HG02588 (cell line): Measurements from ENCODE around the gene TPPP.

Source experiments
- ATAC-seq: cut with Tn5 transposase; IDR thresholded peaks from one replicate; pipeline ENCODE4 v1.9.1; 2021; ENCODE audit warnings: mild to moderate bottlenecking, moderate library complexity; ENCODE audit not compliant: unreplicated experiment

The TPPP gene

DNA sequence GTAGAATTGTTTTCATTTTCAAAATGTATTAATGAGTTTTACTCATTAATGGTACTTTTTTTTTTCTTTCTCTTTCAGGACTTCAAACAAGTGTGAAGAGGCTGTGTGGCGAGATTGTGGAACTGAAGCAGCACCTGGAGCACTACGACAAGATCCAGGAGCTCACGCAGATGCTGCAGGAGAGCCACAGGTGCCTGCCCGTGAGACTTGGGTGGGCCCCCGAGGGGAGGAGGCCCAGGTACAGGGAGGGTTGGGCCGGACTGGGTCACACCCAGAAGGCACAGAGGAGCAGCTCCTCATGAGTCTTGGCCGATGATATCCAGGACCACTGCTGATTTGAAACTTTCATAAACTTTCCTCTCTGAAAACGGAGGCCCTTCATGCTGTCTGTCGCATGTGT, 45.4 kb downstream of the TPPP start:
- no peak for ATAC-seq

DNA sequence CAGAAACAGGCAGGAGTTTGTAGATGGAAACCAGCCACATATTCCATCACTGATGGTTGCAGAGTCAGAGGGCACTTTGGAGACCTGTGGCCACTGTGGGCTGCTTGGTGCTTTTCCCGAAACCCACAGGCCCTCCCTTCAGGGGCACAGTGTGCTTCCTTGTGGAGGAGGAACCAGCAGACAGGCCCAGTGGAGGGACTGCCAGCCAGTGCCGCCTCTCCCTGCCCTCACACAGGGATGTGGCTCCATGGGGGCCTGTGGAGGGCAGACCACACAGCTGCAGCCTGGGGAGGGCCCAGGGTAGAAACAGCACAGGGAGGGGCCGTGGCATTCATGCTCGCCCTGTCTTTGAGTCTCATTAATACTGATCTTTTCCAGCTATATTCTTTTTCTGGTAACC, 45.8 kb downstream of the TPPP start:
- no peak for ATAC-seq

DNA sequence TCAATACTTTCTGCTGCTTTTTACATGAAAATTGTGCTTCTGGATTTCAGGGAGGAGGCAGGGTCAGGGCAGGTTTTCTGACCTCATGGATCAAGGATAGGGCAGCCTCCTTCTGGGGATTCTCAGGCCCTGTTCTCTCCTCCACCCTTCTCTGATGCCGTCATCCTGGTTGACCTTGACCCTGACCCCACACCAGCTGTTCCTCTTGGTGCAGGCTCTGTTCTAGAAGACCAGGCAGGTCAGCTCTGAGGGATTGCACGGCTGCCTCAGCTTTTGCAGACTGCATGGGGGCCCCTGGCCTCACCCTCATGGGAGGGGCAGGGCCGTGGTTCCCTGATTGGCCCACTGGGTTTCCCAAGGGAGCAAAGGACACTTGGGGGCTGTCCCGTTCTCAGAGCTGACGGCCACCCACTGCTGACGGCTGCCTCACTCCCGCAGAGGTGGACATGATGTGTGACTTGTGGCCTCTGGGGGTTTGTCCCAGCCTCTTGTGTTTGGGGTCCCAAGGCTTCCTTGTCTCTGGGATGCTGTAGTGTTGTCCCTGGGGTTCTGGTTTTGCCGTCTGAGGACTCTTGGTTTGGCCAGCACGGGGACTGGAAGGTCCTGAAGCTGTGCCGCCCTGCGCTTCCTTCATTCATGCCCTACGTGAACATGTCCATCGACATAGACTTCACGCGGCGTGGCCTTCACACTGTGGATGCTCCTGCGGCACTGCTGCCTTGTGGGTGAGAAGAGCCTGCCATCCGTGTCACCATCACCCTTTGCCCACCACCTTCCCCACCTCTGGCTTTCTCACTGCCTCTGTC, 46.6 kb downstream of the TPPP start:
- no peak for ATAC-seq

- no peak for ATAC-seq
These were observed 47.7 kb downstream of the TPPP start for GRCh38 chr5:645421-645820.

DNA sequence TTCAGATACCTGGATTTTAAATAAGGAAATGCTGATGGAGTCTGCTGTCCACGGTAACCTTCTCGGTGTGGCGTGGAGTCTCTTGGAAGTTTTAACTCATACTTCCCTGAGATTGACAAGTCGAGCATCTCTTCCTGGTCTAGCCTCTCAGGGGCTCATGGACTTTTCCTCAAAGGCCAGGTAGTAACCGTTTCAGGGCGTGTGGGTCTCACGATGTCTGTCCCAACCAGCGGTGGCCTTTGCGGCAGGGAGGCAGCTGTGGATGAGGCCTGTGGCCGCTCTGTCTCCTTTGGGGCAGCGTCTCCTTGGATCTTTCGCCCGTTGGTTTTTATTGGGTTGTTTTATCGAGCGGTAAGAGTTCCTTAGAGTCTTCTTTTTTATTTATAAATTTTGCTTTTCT, 48.2 kb downstream of the TPPP start:
- ATAC-seq: no peak

GRCh38 chr5:644509-644908, 48.6 kb downstream of the TPPP start:
- no peak for ATAC-seq

GRCh38 chr5:643811-644271, 49.3 kb downstream of the TPPP start:
- no peak for ATAC-seq

- ATAC-seq: no peak
These were observed 49.8 kb downstream of the TPPP start for GRCh38 chr5:643351-643801.

- no peak for ATAC-seq
These were observed 50.7 kb downstream of the TPPP start for GRCh38 chr5:642481-642880.

DNA sequence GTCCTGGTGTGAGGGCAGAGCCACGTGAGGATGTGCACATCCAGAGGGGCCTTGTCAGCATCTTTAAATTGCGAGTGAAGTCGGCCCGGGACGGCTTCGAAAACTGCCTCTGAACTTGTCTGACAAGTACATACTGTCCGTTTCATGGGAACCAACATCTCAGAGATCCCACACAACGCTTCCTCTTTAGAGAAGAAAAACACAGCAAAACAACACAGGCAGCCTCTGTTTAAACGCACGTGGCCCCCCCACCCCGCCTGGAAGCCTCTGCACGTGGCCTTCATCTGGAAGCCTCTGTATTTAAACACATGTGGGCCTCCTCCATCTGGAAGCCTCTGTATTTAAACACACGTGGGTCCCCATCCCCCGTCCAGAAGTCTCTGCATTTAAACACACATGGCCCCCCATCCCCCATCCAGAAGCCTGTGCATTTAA, 51.8 kb downstream of the TPPP start:
- ATAC-seq: no peak

- ATAC-seq: no peak
These were observed 52.5 kb downstream of the TPPP start for GRCh38 chr5:640461-641330.

DNA sequence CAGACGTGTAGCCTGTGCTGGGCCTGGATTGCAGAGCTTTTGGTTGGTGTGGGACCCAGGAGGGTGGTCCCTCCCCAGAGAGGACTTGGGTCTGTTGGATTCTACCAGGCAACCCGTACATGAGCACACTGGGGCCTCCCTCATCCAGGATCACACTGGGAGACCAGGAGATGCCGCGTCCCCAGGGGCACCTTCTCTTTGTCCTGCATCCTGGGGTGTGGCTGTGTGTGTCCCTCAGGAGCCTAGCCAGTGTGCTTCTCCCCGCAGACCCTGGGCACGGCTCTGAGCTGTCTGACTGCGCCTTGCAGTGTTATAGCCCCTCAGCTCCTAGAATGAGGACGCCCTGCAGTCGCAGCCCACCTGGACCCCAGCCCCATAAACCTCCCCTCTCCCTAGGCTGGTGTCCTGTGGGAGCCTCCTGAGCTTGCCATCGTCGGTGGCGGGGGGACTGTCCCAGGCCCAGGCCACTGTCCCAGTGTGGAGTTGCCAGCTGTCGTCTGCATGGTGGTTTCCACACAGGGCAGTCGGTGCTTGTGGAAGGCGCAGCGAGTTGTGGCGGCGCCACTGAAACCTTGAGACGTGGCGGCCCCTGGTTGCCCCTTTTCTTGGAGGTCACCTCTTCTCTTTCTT, 53.5 kb downstream of the TPPP start:
- ATAC-seq: no peak

DNA sequence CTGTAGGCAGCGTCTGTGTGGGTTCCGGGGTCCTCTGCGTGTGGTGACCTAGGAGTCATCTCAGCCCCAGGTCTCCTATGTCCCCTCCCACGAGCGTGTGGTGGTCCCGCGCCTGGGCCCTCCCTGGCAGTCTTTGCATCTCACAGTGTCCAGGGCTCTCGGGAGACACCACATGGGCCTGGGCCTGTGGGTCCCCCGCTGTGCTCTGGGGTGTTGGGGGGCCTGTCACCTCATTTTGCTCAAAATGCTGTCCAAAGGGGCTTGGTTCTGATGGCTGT, 54.0 kb downstream of the TPPP start:
- ATAC-seq: no peak

DNA sequence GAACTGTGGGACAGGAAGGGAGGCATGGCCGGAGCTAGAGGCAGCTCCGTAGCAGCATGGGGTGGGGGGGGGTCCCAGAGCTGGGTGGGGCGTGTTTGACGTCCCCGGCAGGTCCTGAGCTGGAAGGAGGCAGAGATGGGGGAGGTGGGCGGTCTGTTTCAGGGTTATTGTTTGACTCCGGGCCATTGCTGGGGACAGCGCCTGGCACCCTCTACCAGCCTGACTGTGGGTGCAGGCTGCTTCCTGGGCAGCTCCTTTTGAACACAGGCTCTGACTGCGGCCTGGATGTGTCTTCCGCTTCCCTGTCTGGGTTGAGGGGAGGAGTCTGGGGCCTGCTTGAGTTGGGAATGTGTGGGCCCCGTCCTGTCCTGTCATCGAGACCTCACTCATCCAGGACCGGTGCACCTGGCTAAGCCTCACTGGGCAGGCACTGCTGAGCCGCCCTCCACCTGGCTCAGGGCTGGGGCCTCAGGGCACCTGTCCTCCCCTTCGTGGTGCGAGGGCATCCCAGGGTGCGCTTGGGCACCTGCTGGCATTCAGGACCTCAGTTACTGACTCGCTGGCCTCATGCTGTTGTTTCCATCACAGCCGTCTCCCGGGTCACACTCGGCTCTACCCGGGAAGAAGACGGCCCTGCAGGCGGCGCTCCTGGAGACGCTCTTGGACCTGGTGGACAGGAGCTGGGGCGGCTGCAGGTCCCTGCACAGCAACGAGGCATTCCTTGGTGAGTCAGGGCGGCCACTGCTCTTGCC, 54.5 kb downstream of the TPPP start:
- no peak for ATAC-seq

DNA sequence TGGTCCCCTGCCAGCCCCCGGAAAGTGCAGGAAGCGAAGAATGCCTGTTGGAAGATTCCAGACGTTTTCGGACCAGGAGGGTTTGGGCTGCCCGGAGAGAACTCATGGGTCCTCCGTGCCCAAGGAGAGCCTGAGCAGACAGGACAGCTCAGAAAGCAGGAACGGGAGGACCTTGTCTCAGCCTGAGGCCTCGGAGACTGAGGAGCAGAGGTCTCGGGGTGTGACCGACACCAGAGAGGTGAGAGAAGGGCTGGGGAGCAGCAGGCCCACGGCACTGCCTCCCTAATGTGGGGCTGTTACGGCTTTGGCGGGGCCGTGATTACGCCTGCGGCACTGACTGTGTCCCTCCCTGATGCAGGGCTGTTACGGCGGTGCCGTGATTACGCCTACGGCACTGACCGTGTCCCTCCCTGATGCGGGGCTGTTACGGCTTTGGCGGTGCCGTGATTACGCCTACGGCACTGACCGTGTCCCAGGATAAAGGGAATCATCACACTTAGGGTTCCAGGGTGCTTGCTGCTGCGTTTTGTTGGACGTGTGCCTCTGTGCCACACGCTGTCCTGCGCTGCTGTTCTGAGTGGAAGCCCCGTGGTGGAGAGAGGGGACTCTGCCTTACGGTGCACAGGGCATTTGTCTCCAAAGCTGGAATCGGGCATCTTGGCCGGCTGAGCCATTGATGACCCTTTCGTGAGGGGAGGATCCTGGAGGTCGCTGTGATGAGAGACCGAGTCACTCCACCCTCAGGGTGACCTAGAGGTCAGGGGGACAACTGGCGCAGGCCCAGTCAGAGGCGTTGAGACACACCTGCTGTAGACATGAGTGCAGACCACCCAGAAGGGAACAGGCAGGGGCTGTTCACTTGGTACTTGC, 55.3 kb downstream of the TPPP start:
- no peak for ATAC-seq

GRCh38 chr5:636951-637350, 56.2 kb downstream of the TPPP start:
- ATAC-seq: no peak

DNA sequence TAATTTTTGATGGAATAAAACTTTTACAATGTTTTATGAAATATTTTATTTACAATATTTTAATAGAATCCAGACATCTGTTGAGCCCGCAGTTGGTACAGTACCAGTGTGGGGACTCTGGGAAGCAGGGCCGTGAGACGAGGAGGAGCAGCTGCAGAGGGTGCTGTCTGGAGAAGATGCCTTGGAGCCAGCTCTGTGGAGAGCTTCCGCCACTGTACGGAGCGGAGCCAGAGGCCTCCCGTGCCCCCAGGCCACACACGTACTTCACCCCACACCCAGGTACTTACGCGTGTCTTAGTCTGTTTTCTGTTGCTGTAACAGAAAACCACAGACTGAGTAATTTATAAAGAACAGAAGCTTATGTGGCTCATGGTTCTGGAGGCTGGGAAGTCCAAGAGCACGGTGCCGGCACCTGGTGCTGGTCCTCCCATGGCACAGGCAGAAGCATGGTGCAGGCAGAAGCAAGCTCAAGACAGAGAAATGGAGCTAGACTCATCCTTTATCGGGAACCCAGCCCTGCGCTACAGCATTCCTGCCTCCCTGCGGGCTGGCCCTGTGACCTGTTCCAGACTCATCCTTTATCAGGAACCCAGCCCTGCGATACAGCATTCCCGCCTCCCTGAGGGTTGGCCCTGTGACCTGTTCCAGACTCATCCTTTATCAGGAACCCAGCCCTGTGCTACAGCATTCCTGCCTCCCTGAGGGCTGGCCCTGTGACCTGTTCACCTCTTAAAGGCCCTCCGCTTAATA, 57.7 kb downstream of the TPPP start:
- ATAC-seq: no peak

DNA sequence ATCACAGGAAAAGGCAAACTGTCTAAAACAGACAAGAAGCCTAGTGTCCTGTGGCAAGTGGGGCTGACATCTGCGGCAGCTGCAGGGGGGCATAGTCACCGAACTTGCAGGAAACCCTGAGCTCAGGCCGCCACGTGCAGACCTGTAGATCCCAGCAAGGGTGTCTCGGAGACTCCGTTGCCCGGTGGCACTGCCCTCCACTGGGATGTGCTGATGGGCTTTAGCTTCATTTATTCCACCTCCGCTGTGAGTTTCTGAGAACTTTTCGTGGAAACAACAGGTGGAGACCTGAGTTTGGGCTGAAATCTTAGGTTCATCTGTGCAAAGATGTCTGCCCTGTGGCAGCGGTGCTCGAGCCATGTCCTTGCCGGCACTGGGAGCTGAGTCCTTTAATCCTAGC, 59.0 kb downstream of the TPPP start:
- no peak for ATAC-seq

DNA sequence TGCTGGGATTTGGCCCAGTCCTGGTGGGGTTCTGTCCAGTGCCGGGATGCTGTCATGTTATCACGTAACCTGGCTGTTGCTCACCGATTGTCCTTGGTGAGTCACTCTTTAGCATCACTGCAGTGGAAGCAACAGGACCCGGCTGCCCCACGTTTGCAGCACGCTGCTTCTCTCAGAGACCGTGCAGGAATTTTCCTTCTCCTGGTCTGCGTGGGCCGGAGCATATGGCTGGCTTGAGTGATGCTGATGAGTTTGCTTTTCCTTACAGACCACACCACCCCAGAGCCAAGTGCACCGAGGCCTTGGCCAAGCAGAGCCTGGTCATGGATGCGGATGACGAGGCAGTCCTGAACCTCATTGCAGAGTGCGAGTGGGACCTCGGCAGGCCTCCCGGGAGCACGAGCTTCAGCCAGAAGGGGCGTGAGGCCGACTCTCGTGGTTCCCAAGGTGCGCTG, 59.6 kb downstream of the TPPP start:
- no peak for ATAC-seq
